ENCODE data around the gene ATG7. TPM values are rescaled to one million over a fixed set of nuclear protein-coding genes. Genes with fewer than 3 reads are reported as not detected.
"Not testable (repeated sequence)": the region's sequence is repeated elsewhere in the genome, so short reads cannot be mapped to it uniquely, and the experiment has no call there.

The ATG7 gene
- total RNA-seq, 2 experiments from 2014 or later, result 29.5 to 34.2 TPM

DNA sequence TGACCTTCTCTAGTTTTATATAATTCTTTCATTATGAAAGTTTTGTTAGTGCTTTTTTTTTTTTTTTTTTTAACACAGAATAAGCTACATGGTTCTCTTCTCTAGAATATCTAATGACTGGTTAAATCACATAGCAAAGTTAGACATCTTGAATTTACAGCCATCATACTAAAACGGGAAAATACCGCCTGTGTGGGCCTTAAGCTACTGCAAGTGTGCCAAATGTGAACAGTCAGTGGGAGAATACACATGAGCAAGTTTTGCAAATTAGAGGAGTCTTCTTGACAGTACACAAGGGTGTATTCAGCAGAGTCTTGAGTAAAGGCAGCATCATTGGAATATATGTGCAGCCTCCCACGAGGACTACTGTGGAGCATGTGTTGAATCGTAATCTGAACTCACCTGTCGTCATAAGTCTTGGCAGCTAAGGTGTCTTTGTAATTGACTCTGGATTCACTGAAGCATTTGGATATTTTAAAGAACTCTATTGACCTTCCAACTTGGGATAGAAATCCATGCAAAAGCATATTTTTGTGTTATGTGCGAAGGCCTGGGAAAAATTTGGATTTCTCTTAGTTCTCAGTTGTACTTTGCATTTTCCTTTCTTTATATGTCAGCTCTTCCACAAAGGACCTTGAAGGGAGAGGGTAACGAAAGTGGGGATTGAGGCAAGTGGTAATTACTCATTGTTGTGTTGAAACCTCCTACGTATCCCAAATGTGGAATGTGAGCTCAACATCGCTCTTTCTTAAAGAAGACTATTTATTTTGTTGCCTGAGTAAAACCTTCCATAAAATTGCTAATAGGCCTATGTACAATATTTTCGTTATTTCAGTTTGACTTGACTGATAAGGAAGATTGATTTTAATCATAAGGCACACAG is 117.4 kb downstream of the ATG7 start:
- POLR2A ChIA-PET, result interaction anchor here (0.6 kb wide), 1 partner anchor 501 kb away, joined by 3 read pairs; no protein-coding TSS in a partner anchor
- H3K4me1 Mint-ChIP-seq, result peaks cover 27% of the 10 kb centered on the region
- H3K27ac Mint-ChIP-seq, result no peak overlapping the region
- no peaks in the 10 kb centered on the region for H3K27me3 Mint-ChIP-seq
- no peaks in the 10 kb centered on the region for H3K9me3 Mint-ChIP-seq
- DNase-seq, result no peak
- peaks cover 3% of the 10 kb centered on the region for H3K36me3 Mint-ChIP-seq (ENCODE audit: low read depth)
- H3K4me3 Mint-ChIP-seq, result no peak overlapping the region
- CTCF ChIA-PET, result interaction anchor here (0.6 to 1.0 kb wide), 4 partner anchors 17 to 1889 kb away, joined by 3 read pairs; no protein-coding TSS in a partner anchor

GRCh38 chr3:11390411-11391131 is 118.4 kb downstream of the ATG7 start:
- no peak overlapping the region for H3K4me3 Mint-ChIP-seq
- no peaks in the 10 kb centered on the region for H3K9me3 Mint-ChIP-seq
- no peaks in the 10 kb centered on the region for H3K27me3 Mint-ChIP-seq
- peaks cover 27% of the 10 kb centered on the region for H3K4me1 Mint-ChIP-seq
- H3K36me3 Mint-ChIP-seq (ENCODE audit: low read depth), result peaks cover 3% of the 10 kb centered on the region
- ChIA-PET POLR2A (interaction anchor here (0.6 kb wide), 1 partner anchor 502 kb away, joined by 3 read pairs; no protein-coding TSS in a partner anchor), CTCF (interaction anchor here (1.0 kb wide), 1 partner anchor 18 kb away, joined by 3 read pairs; no protein-coding TSS in a partner anchor)
- no peak overlapping the region for H3K27ac Mint-ChIP-seq
- no peak for DNase-seq

- Mint-ChIP-seq H3K27ac (no peak overlapping the region), H3K4me1 (peaks cover 27% of the 10 kb centered on the region), H3K4me3 (no peak overlapping the region), H3K36me3 (ENCODE audit: low read depth) (peaks cover 3% of the 10 kb centered on the region), H3K9me3 (no peaks in the 10 kb centered on the region), H3K27me3 (no peaks in the 10 kb centered on the region)
- CTCF ChIA-PET, result no interaction called here
- DNase-seq, result no peak
- POLR2A ChIA-PET, result no interaction called here
Measured at GRCh38 chr3:11391174-11391879, 119.1 kb downstream of the ATG7 start.

DNA sequence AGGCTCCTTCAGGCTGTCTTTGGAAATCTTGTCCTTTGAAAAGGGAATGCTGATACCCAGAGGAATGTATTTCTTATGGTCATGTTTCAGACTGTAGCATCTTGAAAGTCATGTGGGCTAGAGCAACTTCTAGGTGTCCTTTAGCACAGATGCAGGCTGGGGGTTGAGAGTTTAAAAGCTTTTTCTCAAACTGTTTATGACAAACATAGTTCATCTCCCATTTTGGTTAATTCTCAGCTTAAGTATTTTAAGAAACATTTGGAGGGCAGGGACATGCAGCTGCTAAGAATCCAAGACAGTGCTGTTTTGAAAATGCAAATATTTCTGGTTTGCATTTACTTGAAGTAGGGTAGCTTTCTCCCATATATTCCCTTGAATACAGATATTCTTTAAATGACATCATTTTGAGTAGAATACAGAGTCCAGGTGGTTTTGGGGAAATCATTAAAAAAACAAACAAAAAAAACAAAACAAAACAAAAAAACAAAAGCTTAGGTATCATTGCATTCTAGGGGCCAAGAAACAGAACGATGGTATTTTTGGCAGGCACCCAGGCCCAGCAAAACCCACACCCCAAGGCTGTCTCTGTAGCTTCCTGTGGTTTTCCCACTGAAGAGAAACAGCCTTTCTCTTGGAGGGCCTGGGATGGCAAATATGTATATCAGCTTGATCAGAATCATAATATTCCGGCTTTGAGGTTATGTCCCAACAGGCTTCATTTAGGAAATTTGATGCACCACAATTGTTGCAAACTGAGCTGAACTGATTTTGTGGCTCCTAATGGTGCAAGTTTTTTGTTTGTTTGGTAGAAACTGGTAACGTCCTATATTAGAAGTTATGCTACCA is 120.0 kb downstream of the ATG7 start:
- Mint-ChIP-seq H3K4me3 (no peak overlapping the region), H3K4me1 (peaks cover 27% of the 10 kb centered on the region), H3K36me3 (ENCODE audit: low read depth) (peaks cover 3% of the 10 kb centered on the region), H3K9me3 (no peaks in the 10 kb centered on the region), H3K27me3 (no peaks in the 10 kb centered on the region), H3K27ac (no peak overlapping the region)
- POLR2A ChIA-PET, result interaction anchor here (0.8 kb wide), 1 partner anchor 120 kb away, joined by 4 read pairs; the partner anchor contains the start of gene ATG7
- CTCF ChIA-PET, result interaction anchor here (1.7 kb wide), 1 partner anchor 13 kb away, joined by 5 read pairs; no protein-coding TSS in a partner anchor
- DNase-seq, result no peak

GRCh38 chr3:11392860-11393114 is 120.6 kb downstream of the ATG7 start:
- H3K4me3 Mint-ChIP-seq, result no peak overlapping the region
- H3K4me1 Mint-ChIP-seq, result peaks cover 27% of the 10 kb centered on the region
- peaks cover 3% of the 10 kb centered on the region for H3K36me3 Mint-ChIP-seq (ENCODE audit: low read depth)
- no peak for DNase-seq
- H3K27ac Mint-ChIP-seq, result no peak overlapping the region
- ChIA-PET POLR2A (interaction anchor here (0.8 kb wide), 1 partner anchor 121 kb away, joined by 4 read pairs; the partner anchor contains the start of gene ATG7), CTCF (interaction anchor here (1.7 kb wide), 1 partner anchor 14 kb away, joined by 5 read pairs; no protein-coding TSS in a partner anchor)
- no peaks in the 10 kb centered on the region for H3K9me3 Mint-ChIP-seq
- no peaks in the 10 kb centered on the region for H3K27me3 Mint-ChIP-seq

GRCh38 chr3:11393401-11393800 is 121.2 kb downstream of the ATG7 start:
- CTCF ChIA-PET, result interaction anchor here (1.7 kb wide), 1 partner anchor 14 kb away, joined by 5 read pairs; no protein-coding TSS in a partner anchor
- Mint-ChIP-seq H3K36me3 (ENCODE audit: low read depth) (peaks cover 3% of the 10 kb centered on the region), H3K27ac (no peak overlapping the region), H3K4me1 (peaks cover 27% of the 10 kb centered on the region), H3K9me3 (no peaks in the 10 kb centered on the region), H3K4me3 (no peak overlapping the region), H3K27me3 (no peaks in the 10 kb centered on the region)
- POLR2A ChIA-PET, result interaction anchor here (0.8 kb wide), 1 partner anchor 121 kb away, joined by 4 read pairs; the partner anchor contains the start of gene ATG7
- no peak for DNase-seq

- DNase-seq, result no peak
- POLR2A ChIA-PET, result no interaction called here
- H3K27me3 Mint-ChIP-seq, result no peaks in the 10 kb centered on the region
- H3K4me1 Mint-ChIP-seq, result peaks cover 27% of the 10 kb centered on the region
- H3K9me3 Mint-ChIP-seq, result no peaks in the 10 kb centered on the region
- no peak overlapping the region for H3K27ac Mint-ChIP-seq
- H3K4me3 Mint-ChIP-seq, result no peak overlapping the region
- CTCF ChIA-PET, result no interaction called here
- peaks cover 3% of the 10 kb centered on the region for H3K36me3 Mint-ChIP-seq (ENCODE audit: low read depth)
Measured at GRCh38 chr3:11394392-11394791, 122.2 kb downstream of the ATG7 start.

- ChIA-PET POLR2A (no interaction called here), CTCF (interaction anchor here (0.6 to 1.4 kb wide), 2 partner anchors 12 to 65 kb away, joined by 3 to 4 read pairs; no protein-coding TSS in a partner anchor)
- no peak for DNase-seq
- Mint-ChIP-seq H3K27me3 (no peaks in the 10 kb centered on the region), H3K36me3 (ENCODE audit: low read depth) (peaks cover 8% of the 10 kb centered on the region), H3K9me3 (peaks cover 5% of the 10 kb centered on the region), H3K4me1 (no peaks in the 10 kb centered on the region), H3K27ac (no peak overlapping the region), H3K4me3 (no peak overlapping the region)
Measured at GRCh38 chr3:11400213-11400612, 128.0 kb downstream of the ATG7 start.

DNA sequence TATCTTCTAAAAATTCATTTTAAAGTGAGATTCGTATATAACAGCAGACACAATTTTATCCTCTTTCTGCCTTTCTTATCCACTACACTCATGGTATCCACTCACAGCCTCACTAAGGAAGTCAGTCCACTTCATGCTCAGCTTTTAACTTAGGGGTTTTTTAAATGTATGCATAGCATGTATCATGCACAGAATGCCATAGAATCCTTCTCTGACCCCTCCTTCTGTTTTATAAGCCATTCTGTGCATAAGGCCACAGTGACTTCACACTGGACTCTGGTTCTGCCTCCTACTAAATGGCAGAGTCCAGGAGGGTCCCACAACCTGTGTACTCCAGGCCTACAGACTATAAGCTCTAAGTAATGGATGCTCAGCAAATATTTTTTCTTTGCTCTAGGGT is 129.2 kb downstream of the ATG7 start:
- H3K9me3 Mint-ChIP-seq, result peaks cover 9% of the 10 kb centered on the region
- H3K36me3 Mint-ChIP-seq (ENCODE audit: low read depth), result peaks cover 16% of the 10 kb centered on the region
- H3K4me3 Mint-ChIP-seq, result no peak overlapping the region
- H3K27ac Mint-ChIP-seq, result no peak overlapping the region
- no peaks in the 10 kb centered on the region for H3K27me3 Mint-ChIP-seq
- no peaks in the 10 kb centered on the region for H3K4me1 Mint-ChIP-seq
- CTCF ChIA-PET, result no interaction called here
- POLR2A ChIA-PET, result no interaction called here
- no peak for DNase-seq

GRCh38 chr3:11405323-11405722 is 133.1 kb downstream of the ATG7 start:
- H3K4me1 Mint-ChIP-seq, result no peaks in the 10 kb centered on the region
- ChIA-PET POLR2A (interaction anchor here (0.7 kb wide), 1 partner anchor 373 kb away, joined by 3 read pairs; no protein-coding TSS in a partner anchor), CTCF (no interaction called here)
- no peak overlapping the region for H3K27ac Mint-ChIP-seq
- H3K36me3 Mint-ChIP-seq (ENCODE audit: low read depth), result peaks cover 49% of the 10 kb centered on the region
- H3K4me3 Mint-ChIP-seq, result no peak overlapping the region
- peaks cover 34% of the 10 kb centered on the region for H3K9me3 Mint-ChIP-seq
- DNase-seq, result no peak
- H3K27me3 Mint-ChIP-seq, result no peaks in the 10 kb centered on the region

DNA sequence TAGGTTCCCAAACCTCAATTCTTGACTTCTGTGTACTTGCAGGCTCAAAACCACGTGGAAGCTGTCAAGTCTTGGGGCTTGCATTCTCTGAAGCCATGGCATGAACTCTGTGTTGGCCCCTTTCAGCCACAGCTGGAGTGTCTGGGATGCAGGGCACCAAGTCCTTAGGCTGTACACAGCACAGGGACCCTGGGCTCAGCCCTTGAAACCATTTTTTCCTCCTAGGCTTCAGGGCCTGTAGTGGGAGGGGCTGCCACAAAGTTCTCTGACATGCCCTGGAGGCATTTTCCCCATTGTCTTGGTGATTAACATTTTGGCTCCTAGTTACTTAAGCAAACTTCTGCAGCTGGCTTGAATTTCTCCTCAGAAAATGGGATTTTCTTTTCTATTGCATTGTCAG is 135.4 kb downstream of the ATG7 start:
- no peak for DNase-seq
- Mint-ChIP-seq H3K27ac (no peak overlapping the region), H3K36me3 (ENCODE audit: low read depth) (peaks cover 57% of the 10 kb centered on the region), H3K4me1 (no peaks in the 10 kb centered on the region), H3K27me3 (no peaks in the 10 kb centered on the region), H3K9me3 (peaks cover 44% of the 10 kb centered on the region), H3K4me3 (no peak overlapping the region)
- CTCF ChIA-PET, result no interaction called here
- POLR2A ChIA-PET, result no interaction called here

- H3K4me1 Mint-ChIP-seq, H3K27ac Mint-ChIP-seq, H3K4me3 Mint-ChIP-seq, DNase-seq, CTCF ChIA-PET, POLR2A ChIA-PET, H3K27me3 Mint-ChIP-seq: not testable (repeated sequence)
- Mint-ChIP-seq H3K36me3 (ENCODE audit: low read depth) (peaks cover 57% of the 10 kb centered on the region), H3K9me3 (peaks cover 46% of the 10 kb centered on the region)
Measured at GRCh38 chr3:11408324-11408859, 136.2 kb downstream of the ATG7 start.
